ENCODE measurements around the gene GOLGA8K. TPM values are rescaled to one million over a fixed set of nuclear protein-coding genes. Genes with fewer than 3 reads are reported as not detected.
"Not testable (repeated sequence)": the region's sequence is repeated elsewhere in the genome, so short reads cannot be mapped to it uniquely, and the experiment has no call there.

Gene GOLGA8K
- total RNA-seq, 2 donors from 2014 or later = 3.0 to 4.0 TPM

- H3K4me3 Mint-ChIP-seq; ATAC-seq; H3K27ac Mint-ChIP-seq; DNase-seq (ENCODE audit: low spot score); H3K4me1 Mint-ChIP-seq (ENCODE audit: low read depth in 2 of 2); H3K27me3 Mint-ChIP-seq; H3K36me3 Mint-ChIP-seq; H3K9me3 Mint-ChIP-seq: not testable (repeated sequence)
Observed at GRCh38 chr15:32370526-32370925, 32.6 kb downstream of the GOLGA8K start.

- not testable (repeated sequence) for H3K9me3 Mint-ChIP-seq; H3K4me3 Mint-ChIP-seq; H3K4me1 Mint-ChIP-seq (ENCODE audit: low read depth in 2 of 2); ATAC-seq; H3K27ac Mint-ChIP-seq; DNase-seq (ENCODE audit: low spot score); H3K27me3 Mint-ChIP-seq; H3K36me3 Mint-ChIP-seq
Observed at GRCh38 chr15:32370064-32370463, 33.0 kb downstream of the GOLGA8K start.

- not testable (repeated sequence) for H3K4me3 Mint-ChIP-seq; ATAC-seq; DNase-seq (ENCODE audit: low spot score); H3K36me3 Mint-ChIP-seq; H3K4me1 Mint-ChIP-seq (ENCODE audit: low read depth in 2 of 2); H3K9me3 Mint-ChIP-seq; H3K27me3 Mint-ChIP-seq; H3K27ac Mint-ChIP-seq
Observed at GRCh38 chr15:32366492-32366891, 36.6 kb downstream of the GOLGA8K start.

- H3K27ac Mint-ChIP-seq; H3K36me3 Mint-ChIP-seq; H3K27me3 Mint-ChIP-seq; H3K9me3 Mint-ChIP-seq; DNase-seq (ENCODE audit: low spot score); H3K4me1 Mint-ChIP-seq (ENCODE audit: low read depth in 2 of 2); ATAC-seq; H3K4me3 Mint-ChIP-seq: not testable (repeated sequence)
Observed at GRCh38 chr15:32365955-32366354, 37.1 kb downstream of the GOLGA8K start.

DNA sequence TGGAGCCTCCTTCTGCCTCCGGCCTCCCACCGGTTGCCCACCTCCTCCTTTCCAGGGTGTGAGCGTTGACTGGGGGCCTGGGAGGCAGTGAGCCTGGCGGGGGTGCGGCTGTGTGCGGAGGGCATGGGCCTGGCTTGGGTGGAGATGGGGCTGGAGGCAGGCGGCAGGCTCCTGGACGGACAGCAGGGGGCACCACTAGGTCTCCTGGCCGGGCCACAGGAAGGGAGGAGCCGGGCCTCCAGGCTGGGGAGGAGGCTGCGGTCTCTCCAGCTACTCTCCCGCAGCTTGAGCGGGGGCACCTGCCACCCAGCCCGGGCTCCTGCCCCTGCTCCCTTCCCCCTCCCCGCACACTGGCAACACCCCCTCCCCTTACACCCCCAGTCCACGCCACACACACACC is 38.1 kb downstream of the GOLGA8K start:
- H3K27ac Mint-ChIP-seq; H3K4me1 Mint-ChIP-seq (ENCODE audit: low read depth in 2 of 2); H3K27me3 Mint-ChIP-seq; H3K4me3 Mint-ChIP-seq; H3K9me3 Mint-ChIP-seq; H3K36me3 Mint-ChIP-seq: not testable (repeated sequence)
- DNase-seq (ENCODE audit: low spot score) (peak; percentile 62), ATAC-seq (peak; percentile 66 to 81)

- not testable (repeated sequence) for H3K9me3 Mint-ChIP-seq; H3K27me3 Mint-ChIP-seq; ATAC-seq; H3K4me1 Mint-ChIP-seq (ENCODE audit: low read depth in 2 of 2); DNase-seq (ENCODE audit: low spot score); H3K4me3 Mint-ChIP-seq; H3K27ac Mint-ChIP-seq; H3K36me3 Mint-ChIP-seq
Observed at GRCh38 chr15:32363449-32363848, 39.6 kb downstream of the GOLGA8K start.

DNA sequence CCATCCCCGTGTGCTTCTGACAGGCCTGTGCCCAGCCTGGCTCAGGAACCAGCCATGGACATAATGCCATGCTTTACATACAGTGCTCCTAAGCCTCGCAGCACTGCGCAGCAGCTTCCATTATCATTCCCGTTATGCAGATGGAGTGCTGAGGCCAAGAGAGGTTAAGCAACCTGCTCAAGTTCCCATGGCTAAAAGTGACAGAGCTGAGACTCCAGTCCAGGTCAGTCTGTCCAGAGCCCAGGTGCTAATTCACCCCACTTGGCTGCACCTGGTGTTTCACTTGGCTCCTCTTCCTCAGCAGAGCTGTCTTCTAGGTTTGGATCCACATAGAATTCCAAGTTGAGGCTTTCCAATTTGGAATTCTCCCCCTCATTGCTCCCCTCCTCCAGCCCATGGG is 41.4 kb downstream of the GOLGA8K start:
- not testable (repeated sequence) for DNase-seq (ENCODE audit: low spot score); H3K27me3 Mint-ChIP-seq; H3K27ac Mint-ChIP-seq; H3K9me3 Mint-ChIP-seq; H3K36me3 Mint-ChIP-seq; H3K4me3 Mint-ChIP-seq; H3K4me1 Mint-ChIP-seq (ENCODE audit: low read depth in 2 of 2); ATAC-seq

DNA sequence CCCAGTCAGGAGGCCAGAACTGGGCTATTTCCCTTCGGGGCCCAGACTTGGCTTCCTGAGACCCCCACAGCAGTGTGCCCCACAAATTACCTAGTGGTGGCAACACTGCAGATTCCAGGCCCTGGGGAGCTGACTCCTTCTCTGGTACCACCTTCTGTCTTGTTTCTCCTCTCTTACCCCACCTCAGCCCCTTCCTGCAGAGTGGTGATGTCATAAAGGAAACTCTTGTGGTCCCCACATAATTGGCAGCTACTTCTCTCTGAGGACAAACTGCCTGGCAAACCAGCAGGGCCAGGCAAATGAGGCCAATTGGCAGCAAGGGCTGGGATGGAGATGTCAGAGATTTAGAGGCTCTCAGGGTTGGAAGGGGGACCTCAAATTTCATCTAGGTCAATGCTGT is 44.6 kb downstream of the GOLGA8K start:
- H3K4me1 Mint-ChIP-seq (ENCODE audit: low read depth in 2 of 2); H3K36me3 Mint-ChIP-seq; DNase-seq (ENCODE audit: low spot score); H3K9me3 Mint-ChIP-seq; H3K27me3 Mint-ChIP-seq; H3K4me3 Mint-ChIP-seq; H3K27ac Mint-ChIP-seq: not testable (repeated sequence)
- ATAC-seq = peak in 1 of 2 donors; percentile 32

GRCh38 chr15:32356909-32357308 is 46.2 kb downstream of the GOLGA8K start:
- ATAC-seq; H3K27ac Mint-ChIP-seq; DNase-seq (ENCODE audit: low spot score); H3K4me1 Mint-ChIP-seq (ENCODE audit: low read depth in 2 of 2); H3K36me3 Mint-ChIP-seq; H3K27me3 Mint-ChIP-seq; H3K4me3 Mint-ChIP-seq; H3K9me3 Mint-ChIP-seq: not testable (repeated sequence)

- H3K27me3 Mint-ChIP-seq; DNase-seq (ENCODE audit: low spot score); H3K4me3 Mint-ChIP-seq; H3K36me3 Mint-ChIP-seq; H3K4me1 Mint-ChIP-seq (ENCODE audit: low read depth in 2 of 2); H3K27ac Mint-ChIP-seq; H3K9me3 Mint-ChIP-seq: not testable (repeated sequence)
- ATAC-seq = peak in 1 of 2 donors; percentile 28
Observed at GRCh38 chr15:32352748-32353147, 50.3 kb downstream of the GOLGA8K start.

GRCh38 chr15:32350563-32351220 is 52.4 kb downstream of the GOLGA8K start:
- not testable (repeated sequence) for H3K27ac Mint-ChIP-seq; H3K4me1 Mint-ChIP-seq (ENCODE audit: low read depth in 2 of 2); H3K27me3 Mint-ChIP-seq; DNase-seq (ENCODE audit: low spot score); H3K36me3 Mint-ChIP-seq; ATAC-seq; H3K4me3 Mint-ChIP-seq; H3K9me3 Mint-ChIP-seq

- not testable (repeated sequence) for H3K4me1 Mint-ChIP-seq (ENCODE audit: low read depth in 2 of 2); H3K27ac Mint-ChIP-seq; DNase-seq (ENCODE audit: low spot score); H3K9me3 Mint-ChIP-seq; H3K4me3 Mint-ChIP-seq; ATAC-seq; H3K36me3 Mint-ChIP-seq; H3K27me3 Mint-ChIP-seq
Observed at GRCh38 chr15:32347037-32347436, 56.1 kb downstream of the GOLGA8K start.

DNA sequence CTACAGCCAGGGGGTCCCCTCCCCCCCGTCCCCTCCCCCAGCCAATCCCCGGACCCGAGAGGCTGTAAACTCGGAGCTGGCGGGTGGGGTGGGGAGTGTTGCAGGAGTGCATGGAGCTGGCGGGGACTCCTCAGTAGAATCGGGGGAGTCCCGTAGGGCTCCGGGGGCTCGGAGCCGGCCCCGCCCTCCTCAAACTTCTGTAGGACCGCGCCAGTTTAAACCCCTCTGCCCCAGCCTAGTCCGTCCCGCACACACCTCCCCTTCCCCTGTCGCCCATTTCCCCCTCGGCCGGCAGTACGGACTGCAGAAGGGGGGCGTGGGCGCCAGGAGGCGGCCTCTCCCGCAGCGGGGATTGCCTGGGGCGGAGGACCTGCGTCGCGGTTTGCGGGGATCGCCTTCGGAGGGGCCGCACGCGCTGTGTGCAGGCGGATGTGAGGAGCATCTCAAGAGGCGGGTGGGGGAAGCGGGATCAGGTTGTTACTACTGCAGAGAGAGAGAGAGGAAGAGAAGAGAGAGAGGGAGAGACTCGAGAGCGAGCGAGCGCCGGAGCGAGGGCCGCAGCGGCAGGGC is 57.0 kb downstream of the GOLGA8K start:
- not testable (repeated sequence) for H3K27ac Mint-ChIP-seq; H3K9me3 Mint-ChIP-seq; H3K4me1 Mint-ChIP-seq (ENCODE audit: low read depth in 2 of 2); H3K27me3 Mint-ChIP-seq; H3K4me3 Mint-ChIP-seq; H3K36me3 Mint-ChIP-seq; DNase-seq (ENCODE audit: low spot score)
- ATAC-seq = peak; percentile 54 to 76

- H3K4me1 Mint-ChIP-seq (ENCODE audit: low read depth in 2 of 2); H3K27me3 Mint-ChIP-seq; DNase-seq (ENCODE audit: low spot score); H3K36me3 Mint-ChIP-seq; H3K4me3 Mint-ChIP-seq; ATAC-seq; H3K9me3 Mint-ChIP-seq; H3K27ac Mint-ChIP-seq: not testable (repeated sequence)
Observed at GRCh38 chr15:32343921-32344320, 59.2 kb downstream of the GOLGA8K start.
